HG02981 (cell line): ENCODE results near the gene RMDN2.

ENCODE experiments used
- ATAC-seq: cut with Tn5 transposase; IDR thresholded peaks from one replicate; pipeline ENCODE4 v1.9.1; 2021; ENCODE audit warnings: mild to moderate bottlenecking, moderate library complexity; ENCODE audit not compliant: unreplicated experiment

The RMDN2 gene

GRCh38 chr2:37897511-37897910, 27.6 kb upstream of the RMDN2 start:
- ATAC-seq = no peak

- ATAC-seq = no peak
Observed at GRCh38 chr2:37898448-37898847, 26.6 kb upstream of the RMDN2 start.

- ATAC-seq = no peak
Observed at GRCh38 chr2:37902991-37903390, 22.1 kb upstream of the RMDN2 start.

- no peak for ATAC-seq
Observed at GRCh38 chr2:37904425-37904824, 20.7 kb upstream of the RMDN2 start.

GRCh38 chr2:37904993-37905392, 20.1 kb upstream of the RMDN2 start:
- ATAC-seq = no peak

- no peak for ATAC-seq
Observed at GRCh38 chr2:37906131-37906530, 19.0 kb upstream of the RMDN2 start.

GRCh38 chr2:37907501-37908225, 17.4 kb upstream of the RMDN2 start:
- ATAC-seq = no peak

- no peak for ATAC-seq
Observed at GRCh38 chr2:37911296-37911873, 13.7 kb upstream of the RMDN2 start.

- ATAC-seq = no peak
Observed at GRCh38 chr2:37912056-37912455, 13.0 kb upstream of the RMDN2 start.

GRCh38 chr2:37912616-37913015, 12.5 kb upstream of the RMDN2 start:
- ATAC-seq = no peak

- no peak for ATAC-seq
Observed at GRCh38 chr2:37914340-37914739, 10.7 kb upstream of the RMDN2 start.

GRCh38 chr2:37915773-37916172, 9.3 kb upstream of the RMDN2 start:
- ATAC-seq = no peak

GRCh38 chr2:37916512-37917082, 8.5 kb upstream of the RMDN2 start:
- ATAC-seq = no peak

GRCh38 chr2:37917281-37918228, 7.5 kb upstream of the RMDN2 start:
- no peak for ATAC-seq

- ATAC-seq = no peak
Observed at GRCh38 chr2:37918742-37919186, 6.3 kb upstream of the RMDN2 start.

- ATAC-seq = no peak
Observed at GRCh38 chr2:37919631-37920032, 5.5 kb upstream of the RMDN2 start.

- no peak for ATAC-seq
Observed at GRCh38 chr2:37920570-37920969, 4.5 kb upstream of the RMDN2 start.

- ATAC-seq = no peak
Observed at GRCh38 chr2:37921781-37922180, 3.3 kb upstream of the RMDN2 start.

GRCh38 chr2:37923308-37924055, 1.6 kb upstream of the RMDN2 start:
- no peak for ATAC-seq

- no peak for ATAC-seq
Observed at GRCh38 chr2:37926635-37927034, 1.5 kb downstream of the RMDN2 start.

- no peak for ATAC-seq
Observed at GRCh38 chr2:37928377-37928776, 3.3 kb downstream of the RMDN2 start.
